ENCODE results near the gene KIAA1671. TPM values are rescaled to one million over a fixed set of nuclear protein-coding genes. Genes with fewer than 3 reads are reported as not detected.

Gene KIAA1671
- total and polyA plus RNA-seq, 2 of the 4 experiments (the other 2 are of a cell fraction) = 0.02 TPM; not detected in 1

- H2AFZ ChIP-seq (replicated peaks; ENCODE audit: low read length, poor library complexity) = no peak overlapping the region
- POLR2A ChIA-PET (ENCODE audit: unreplicated experiment) = interaction anchor here (0.7 kb wide), 1 partner anchor 283 kb away, joined by 4 read pairs; no protein-coding TSS in a partner anchor
- H2AK5ac ChIP-seq (ENCODE audit: low read depth, low read length) = no peak overlapping the region
- no peaks in the 10 kb centered on the region for H3K27me3 ChIP-seq (ENCODE audit: control insufficient read depth, insufficient read depth, low read length)
- no peak for ATAC-seq (ENCODE audit: low read depth)
- BruUV-seq (replicated peaks) = no TSS peak
- H3K9me3 ChIP-seq (ENCODE audit: control insufficient read depth, insufficient read depth, low read length) = no peaks in the 10 kb centered on the region
- H3K23ac ChIP-seq (ENCODE audit: low read depth, low read length) = no peak overlapping the region
- H2AK9ac ChIP-seq (replicated peaks; ENCODE audit: low read depth, low read length, poor library complexity) = no peak overlapping the region
- no peak overlapping the region for H3K9ac ChIP-seq (ENCODE audit: low read depth, low read length)
- in situ Hi-C loops (cut with MboI; ENCODE audit: low sequenced_read_pairs) (no loop called here), dilution Hi-C loops (cut with HindIII; ENCODE audit: low sequenced_read_pairs, unreplicated experiment) (no loop called here), intact Hi-C loops (cut with micrococcal nuclease) (no loop called here)
- WGBS, 2 experiments (ENCODE audit: extremely low coverage in 2 of 2, insufficient read length in 1 of 2) = 92% methylated on average over 2 of the region's 5 CpGs; no CpG with 5 or more reads in 1 of the 2 experiments
- H3K14ac ChIP-seq (replicated peaks; ENCODE audit: low read depth, low read length) = no peak overlapping the region
- no peaks in the 10 kb centered on the region for H4K20me1 ChIP-seq (ENCODE audit: insufficient read depth, low read length)
- no peak overlapping the region for H2BK15ac ChIP-seq (ENCODE audit: low read depth, low read length)
- H3K36me3 ChIP-seq (ENCODE audit: control insufficient read depth, insufficient read depth, low read length) = no peaks in the 10 kb centered on the region
- H2BK20ac ChIP-seq (ENCODE audit: low read depth, low read length) = no peak overlapping the region
- no peaks in the 10 kb centered on the region for H3K79me1 ChIP-seq (ENCODE audit: low read depth in 1 of 2, low read length in 2 of 2)
- no peak overlapping the region for H3K27ac ChIP-seq (ENCODE audit: insufficient read depth, low read length)
- H2BK5ac ChIP-seq (ENCODE audit: low read depth, low read length, poor library complexity, severe bottlenecking) = no peak overlapping the region
- H3K18ac ChIP-seq (ENCODE audit: low read depth, low read length) = no peak overlapping the region
- no peak overlapping the region for H3K4ac ChIP-seq (ENCODE audit: low read depth, low read length)
- H4K5ac ChIP-seq (ENCODE audit: low read depth, low read length) = no peak overlapping the region
- DNase-seq = no peak
- no peak overlapping the region for H2BK120ac ChIP-seq (ENCODE audit: low read depth, low read length)
- H3K9me1 ChIP-seq (ENCODE audit: insufficient read depth, low read length) = no peaks in the 10 kb centered on the region
- H3K4me3 ChIP-seq (ENCODE audit: insufficient read depth, low read depth, low read length) = no peak overlapping the region
- TF ChIP-seq MAZ (IDR thresholded peaks at IDR 0.05; ENCODE audit: borderline replicate concordance, low read depth, low read length) (no peak), MAFK (IDR thresholded peaks at IDR 0.05; ENCODE audit: low read depth, low read length) (no peak), POLR2A (IDR thresholded peaks at IDR 0.05; ENCODE audit: low read depth, low read length) (no peak), RFX5 (IDR thresholded peaks at IDR 0.05; ENCODE audit: low read depth, low read length) (no peak), ELK1 (IDR thresholded peaks at IDR 0.05; ENCODE audit: borderline replicate concordance, low read depth, low read length) (no peak), CHD1 (IDR thresholded peaks at IDR 0.05; ENCODE audit: low read depth, low read length) (no peak), SMC3 (IDR thresholded peaks at IDR 0.05; ENCODE audit: low read depth, low read length) (no peak), MXI1 (IDR thresholded peaks at IDR 0.05; ENCODE audit: borderline replicate concordance, low read depth, low read length) (no peak)
- no peak overlapping the region for H4K91ac ChIP-seq (ENCODE audit: insufficient read depth, low read depth, low read length)
- H4K8ac ChIP-seq (ENCODE audit: low read depth in 2 of 2, low read length in 2 of 2) = no peak overlapping the region
- H3K4me2 ChIP-seq (ENCODE audit: low read depth, low read length) = no peak overlapping the region
- no peaks in the 10 kb centered on the region for H3K4me1 ChIP-seq (ENCODE audit: control insufficient read depth, insufficient read depth, low read length)
- CTCF ChIA-PET = interaction anchor here (2.1 kb wide), 1 partner anchor 12 kb away, joined by 6 read pairs; no protein-coding TSS in a partner anchor
- H3K56ac ChIP-seq (ENCODE audit: extremely low read depth, insufficient read depth, low read length) = no peak overlapping the region
Measured at GRCh38 chr22:25061134-25061533, 108.6 kb downstream of the KIAA1671 start.
